Middle frontal gyrus (tissue), 1 donor: Measurements from ENCODE around the gene RXFP1.

Experiments used
- DNase-seq: peaks from one replicate; pipeline ENCODE4 v3.0.0-alpha.2; 2015; ENCODE audit warnings: low spot score; ENCODE audit errors: extremely low spot score

RXFP1 gene

GRCh38 chr4:158541506-158541905, 19.8 kb downstream of the RXFP1 start:
- no peak for DNase-seq

GRCh38 chr4:158543191-158543590, 21.5 kb downstream of the RXFP1 start:
- DNase-seq, result no peak

- no peak for DNase-seq
These were observed 22.5 kb downstream of the RXFP1 start for GRCh38 chr4:158544141-158544540.

DNA sequence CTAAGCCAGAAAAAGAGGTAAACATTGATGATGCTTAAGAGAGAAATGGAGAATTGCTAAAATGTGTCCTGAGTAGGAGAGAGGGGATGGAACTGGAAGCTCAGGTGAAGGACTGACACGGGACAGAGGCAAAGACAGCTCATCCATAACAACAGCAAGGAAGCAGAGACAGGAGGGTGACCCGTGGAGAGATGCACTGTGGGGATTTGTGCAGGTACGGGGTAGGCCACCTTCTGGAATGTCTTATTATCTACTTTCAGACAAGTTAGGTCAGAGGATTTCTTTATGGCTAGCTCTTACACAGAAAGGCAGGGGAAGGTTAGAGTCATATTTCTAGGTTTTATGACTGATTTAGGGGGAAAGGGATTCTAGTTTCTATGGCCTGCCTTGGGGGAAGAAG, 31.7 kb downstream of the RXFP1 start:
- DNase-seq, result no peak

GRCh38 chr4:158560284-158560683, 38.6 kb downstream of the RXFP1 start:
- DNase-seq, result no peak

DNA sequence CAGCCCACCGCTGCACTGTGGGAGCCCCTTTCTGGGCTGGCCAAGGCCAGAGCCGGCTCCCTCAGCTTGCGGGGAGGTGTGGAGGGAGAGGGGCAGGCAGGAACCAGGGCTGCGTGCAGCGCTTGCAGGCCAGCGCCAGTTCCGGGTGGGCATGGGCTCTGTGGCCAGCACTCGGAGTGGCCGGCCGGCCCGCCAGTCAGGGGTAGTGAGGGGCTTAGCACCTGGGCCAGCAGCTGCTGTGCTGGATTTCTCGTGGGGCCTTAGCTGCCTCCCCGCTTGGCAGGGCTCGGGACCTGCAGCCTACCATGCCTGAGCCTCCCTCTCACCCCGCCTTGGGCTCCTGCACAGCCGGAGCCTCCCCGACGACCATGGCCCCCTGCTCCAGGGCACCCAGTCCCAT, 45.2 kb downstream of the RXFP1 start:
- no peak for DNase-seq

GRCh38 chr4:158571736-158572135, 50.1 kb downstream of the RXFP1 start:
- DNase-seq, result no peak

GRCh38 chr4:158572608-158573007, 50.9 kb downstream of the RXFP1 start:
- no peak for DNase-seq

DNA sequence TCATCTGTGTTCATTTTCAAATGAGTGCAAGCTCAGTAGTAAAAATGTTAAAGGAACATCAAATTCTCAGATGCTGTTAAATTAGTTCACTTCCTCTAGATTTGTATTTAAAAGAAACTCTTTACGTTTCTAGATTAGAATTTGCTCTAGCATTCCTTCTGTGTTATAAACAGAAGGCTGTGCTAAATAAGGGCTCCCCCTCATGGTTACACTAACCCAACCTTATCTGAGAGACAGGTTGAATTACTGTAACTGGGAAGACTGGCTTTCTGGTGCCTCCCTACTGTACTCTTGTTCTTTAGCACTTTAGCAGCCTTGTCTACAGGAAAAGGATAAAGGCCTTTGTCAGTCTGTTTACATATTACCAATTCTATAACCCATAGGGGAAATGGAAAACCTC, 56.8 kb downstream of the RXFP1 start:
- DNase-seq, result no peak

DNA sequence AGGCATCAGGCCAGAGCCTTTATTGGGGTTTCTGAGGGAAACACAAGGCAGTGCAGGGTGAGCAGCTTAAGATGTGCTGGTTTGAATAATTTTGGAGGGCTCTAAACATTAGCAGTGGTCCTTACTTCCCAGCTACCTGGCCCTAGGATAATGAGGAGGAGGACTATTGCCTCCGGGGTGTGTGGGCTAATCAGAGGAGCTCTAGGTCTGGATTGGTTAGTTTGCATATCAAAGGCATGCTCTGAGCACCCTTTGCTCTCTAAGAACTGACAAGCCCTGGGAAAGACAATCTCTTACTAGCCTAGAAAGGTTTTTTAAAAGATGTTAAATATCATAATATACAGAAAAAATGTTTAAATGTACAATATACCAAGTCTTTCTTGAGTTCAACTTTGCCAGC, 58.4 kb downstream of the RXFP1 start:
- DNase-seq, result no peak

- no peak for DNase-seq
These were observed 59.5 kb downstream of the RXFP1 start for GRCh38 chr4:158581161-158581560.

DNA sequence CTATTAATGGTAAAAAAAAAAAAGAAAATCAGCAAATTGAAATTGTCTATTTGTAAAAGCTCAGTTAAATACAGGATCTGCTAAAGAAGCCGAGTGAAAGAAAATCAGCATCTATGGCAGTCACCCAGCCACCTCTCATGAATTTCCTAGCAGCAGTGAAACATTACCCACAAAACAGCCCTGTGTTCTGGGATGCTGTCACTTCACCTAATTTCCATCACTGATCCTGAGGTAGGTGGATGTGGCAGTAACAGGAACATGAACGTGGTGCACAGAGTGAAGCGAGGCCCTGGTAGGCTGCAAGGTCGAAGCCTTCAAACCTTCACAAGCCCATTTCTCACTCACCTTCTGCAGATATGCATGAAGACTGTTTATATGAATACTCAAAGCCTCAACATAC, 65.2 kb downstream of the RXFP1 start:
- DNase-seq, result no peak

GRCh38 chr4:158588285-158588684, 66.6 kb downstream of the RXFP1 start:
- no peak for DNase-seq

- DNase-seq, result no peak
These were observed 67.1 kb downstream of the RXFP1 start for GRCh38 chr4:158588777-158589176.

DNA sequence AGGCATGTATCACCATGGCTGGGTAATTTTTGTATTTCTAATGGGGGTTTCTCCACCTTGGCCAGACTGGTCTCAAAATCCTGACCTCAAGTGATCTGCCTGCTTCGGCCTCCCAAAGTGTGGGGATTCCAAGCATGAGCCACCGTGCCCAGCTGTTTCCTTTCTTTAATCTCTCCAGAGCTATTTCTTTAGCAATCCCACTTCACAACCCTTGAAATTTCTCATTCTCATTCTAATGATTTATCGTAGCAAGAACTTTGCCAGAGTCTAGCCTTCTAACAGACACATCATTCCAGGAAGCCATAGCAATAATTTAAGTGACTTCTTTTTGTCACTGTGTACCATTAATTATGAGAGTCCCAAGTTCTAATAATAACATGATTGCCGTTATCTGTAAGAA, 68.6 kb downstream of the RXFP1 start:
- DNase-seq, result no peak

DNA sequence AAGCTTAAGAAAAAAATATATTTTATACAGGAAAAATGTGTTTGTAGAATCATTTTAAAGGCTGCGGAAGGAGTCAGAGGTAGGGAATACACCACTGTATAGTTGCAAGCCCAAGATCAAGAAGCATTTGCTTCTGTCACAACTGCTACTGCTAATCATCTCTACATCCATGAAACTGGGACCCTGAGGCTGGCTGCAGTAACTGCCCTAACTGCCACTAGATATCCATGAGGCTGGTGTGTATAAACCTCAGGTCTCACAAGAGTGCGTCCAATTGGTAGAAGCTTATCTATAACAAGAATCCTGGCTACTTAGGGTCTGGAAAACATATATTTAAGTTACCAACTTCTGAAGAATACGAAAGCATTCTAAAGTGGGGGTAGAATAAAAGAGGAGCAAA, 69.1 kb downstream of the RXFP1 start:
- no peak for DNase-seq

DNA sequence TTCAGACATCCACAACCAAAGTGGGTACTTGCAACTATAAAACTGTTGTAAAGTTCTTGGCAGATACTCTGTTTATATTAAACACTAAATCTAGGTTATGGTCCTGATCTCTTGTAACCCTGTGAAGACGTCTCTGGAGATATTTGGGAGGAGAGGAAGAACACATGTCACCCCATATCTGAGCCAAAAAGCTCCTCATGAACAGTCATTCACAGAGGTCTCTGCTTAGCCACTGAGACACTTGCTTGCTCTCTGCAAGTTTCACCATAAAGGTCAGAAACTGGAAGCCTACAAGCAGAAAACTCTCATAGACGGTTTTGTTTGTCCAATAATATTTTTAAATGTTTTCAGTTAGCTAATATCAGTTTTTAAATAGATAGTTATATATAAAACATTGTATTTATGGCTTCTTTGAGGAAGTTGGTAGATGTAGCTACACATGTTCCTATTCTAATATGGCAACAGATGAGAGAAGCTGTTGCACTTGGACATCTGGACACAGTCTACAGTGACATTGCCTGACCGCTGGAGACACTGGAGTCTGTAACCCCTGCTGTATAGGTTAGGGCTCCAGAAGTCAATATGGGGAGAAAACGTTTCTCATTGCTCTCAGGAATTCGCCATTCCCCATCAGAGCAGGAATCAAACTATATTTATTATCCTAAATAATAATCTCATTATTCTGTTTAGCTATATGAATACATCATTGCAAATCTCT, 76.4 kb downstream of the RXFP1 start:
- DNase-seq, result no peak

DNA sequence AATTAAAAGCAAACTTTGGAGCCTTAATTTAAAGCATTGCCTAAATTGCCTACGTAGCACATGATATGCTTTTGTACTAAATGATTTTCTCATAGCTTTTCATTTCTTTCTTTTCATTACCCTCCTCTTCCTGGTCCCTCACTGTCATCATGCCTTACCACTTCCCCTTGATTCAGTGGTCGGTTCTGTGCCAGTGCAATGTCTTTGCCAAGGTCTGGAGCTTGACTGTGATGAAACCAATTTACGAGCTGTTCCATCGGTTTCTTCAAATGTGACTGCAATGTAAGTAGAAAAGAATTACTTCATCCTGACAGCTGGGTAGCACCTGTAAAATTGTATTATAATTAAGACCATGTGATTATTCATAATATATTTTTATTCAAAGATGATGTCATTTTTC, 77.5 kb downstream of the RXFP1 start:
- no peak for DNase-seq

- DNase-seq, result no peak
These were observed 78.2 kb downstream of the RXFP1 start for GRCh38 chr4:158599765-158600498.

DNA sequence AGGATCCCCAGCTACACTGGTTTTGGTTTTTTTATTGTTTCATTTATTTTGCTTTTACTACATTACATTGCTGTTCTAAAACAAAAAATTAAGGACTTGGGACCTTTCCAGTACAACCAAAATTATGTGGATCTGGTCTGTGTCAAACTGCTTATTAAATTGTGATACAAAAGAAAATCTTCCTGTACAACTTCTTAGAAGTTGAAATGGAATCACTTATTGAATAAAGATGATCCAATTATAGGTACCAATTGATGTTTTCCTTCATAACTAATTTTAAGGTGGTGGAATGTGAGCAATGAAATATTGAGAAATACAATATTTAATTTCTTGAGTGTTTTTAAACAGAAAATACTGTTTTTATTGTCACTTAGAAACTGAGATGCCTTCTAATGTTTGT, 82.7 kb downstream of the RXFP1 start:
- no peak for DNase-seq

- DNase-seq, result no peak
These were observed 83.7 kb downstream of the RXFP1 start for GRCh38 chr4:158605393-158605792.

DNA sequence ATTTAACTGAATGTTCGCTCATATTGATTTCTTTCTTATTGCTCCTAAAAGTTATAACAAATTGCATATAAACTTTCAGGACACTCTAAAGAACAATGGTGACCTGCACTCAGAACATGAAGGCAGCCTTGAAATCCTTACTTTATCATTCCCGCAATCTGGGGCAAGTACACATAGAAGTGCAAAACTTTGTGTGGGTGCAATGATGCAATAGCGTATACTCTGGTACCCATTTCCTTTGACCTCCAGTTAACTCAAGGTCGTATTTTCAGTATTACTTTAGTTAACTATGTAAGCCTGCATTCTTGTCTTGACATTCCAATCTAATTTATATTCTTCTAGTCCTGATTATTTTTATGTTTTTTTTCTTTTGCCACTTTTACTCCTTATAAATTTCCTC, 85.3 kb downstream of the RXFP1 start:
- no peak for DNase-seq

GRCh38 chr4:158609116-158609515, 87.4 kb downstream of the RXFP1 start:
- DNase-seq, result no peak
